GM23338 (cell line): ENCODE data around the gene USP36. TPM values are rescaled to one million over a fixed set of nuclear protein-coding genes. Genes with fewer than 3 reads are reported as not detected.

Experiments used
- ATAC-seq: fragments of 200-7000 bp; cut with Tn5 transposase; 3 replicates; pipeline ENCODE4 v1.9.1; 2020
- DNase-seq: peaks from one replicate; pipeline ENCODE4 v3.0.0-alpha.2; 2015; ENCODE audit warnings: low spot score
- H2AFZ ChIP-seq: fragments of 200-600 bp; sonication (generic); 2 replicates; pipeline ENCODE4 v1.8.0; 2016; ENCODE audit warnings: antibody characterized with exemption, mild to moderate bottlenecking, moderate library complexity
- H3F3A ChIP-seq: fragments of 200-600 bp; sonication (generic); replicated peaks from 2 replicates; pipeline ENCODE4 v1.8.0; 2017; ENCODE audit warnings: antibody characterized with exemption, mixed run types, low read depth
- H3K27ac ChIP-seq: fragments of 200-600 bp; sonication (generic); 2 replicates; pipeline ENCODE4 v1.6.1; 2016; ENCODE audit warnings: low read depth
- H3K27me3 ChIP-seq: fragments of 200-600 bp; sonication (generic); 2 replicates; pipeline ENCODE4 v1.8.0; 2016; ENCODE audit warnings: mild to moderate bottlenecking, mixed run types, moderate library complexity; ENCODE audit not compliant: insufficient read depth
- H3K36me3 ChIP-seq: fragments of 200-600 bp; sonication (generic); 2 replicates; pipeline ENCODE4 v1.8.0; 2016; ENCODE audit warnings: mild to moderate bottlenecking; ENCODE audit not compliant: insufficient read depth
- H3K4me1 ChIP-seq: fragments of 200-600 bp; sonication (generic); 2 replicates; pipeline ENCODE4 v1.8.0; 2016; ENCODE audit warnings: mild to moderate bottlenecking, moderate library complexity; ENCODE audit not compliant: insufficient read depth
- H3K4me2 ChIP-seq: fragments of 200-600 bp; sonication (generic); 2 replicates; pipeline ENCODE4 v1.7.1; 2017; ENCODE audit warnings: mixed run types
- H3K4me3 ChIP-seq: fragments of 200-600 bp; sonication (generic); 2 replicates; pipeline ENCODE4 v1.6.1; 2016; ENCODE audit warnings: mixed run types
- H3K79me2 ChIP-seq: fragments of 200-600 bp; sonication (generic); replicated peaks from 2 replicates; pipeline ENCODE4 v1.8.0; 2017; ENCODE audit warnings: mild to moderate bottlenecking; ENCODE audit not compliant: insufficient read depth
- H3K9me2 ChIP-seq: fragments of 200-600 bp; sonication (generic); 2 replicates; pipeline ENCODE4 v1.8.0; 2017; ENCODE audit not compliant: insufficient read depth
- H4K20me1 ChIP-seq: fragments of 200-600 bp; sonication (generic); replicated peaks from 2 replicates; pipeline ENCODE4 v1.8.0; 2017; ENCODE audit warnings: mild to moderate bottlenecking; ENCODE audit not compliant: insufficient read depth
- H3K27ac Mint-ChIP-seq: 2 replicates; pipeline ENCODE4 v1.8.0; 2020; ENCODE audit warnings: inconsistent platforms, mild to moderate bottlenecking, moderate library complexity, mixed read lengths
- H3K27me3 Mint-ChIP-seq: 3 replicates; pipeline ENCODE4 v1.8.0; 2022; ENCODE audit warnings: low read depth, mild to moderate bottlenecking, moderate library complexity, mixed read lengths, inconsistent platforms; ENCODE audit not compliant: insufficient read depth, poor library complexity
- H3K36me3 Mint-ChIP-seq: 3 replicates; pipeline ENCODE4 v1.8.0; 2021; ENCODE audit warnings: low read depth, mild to moderate bottlenecking, inconsistent platforms, moderate library complexity, mixed read lengths
- H3K4me1 Mint-ChIP-seq: 3 replicates; pipeline ENCODE4 v1.8.0; 2020; ENCODE audit warnings: mild to moderate bottlenecking, inconsistent platforms, mixed read lengths
- H3K4me3 Mint-ChIP-seq: 3 replicates; pipeline ENCODE4 v1.8.0; 2021; ENCODE audit warnings: moderate library complexity, mild to moderate bottlenecking, inconsistent platforms, mixed read lengths
- H3K9me3 Mint-ChIP-seq: 3 replicates; pipeline ENCODE4 v1.8.0; 2020; ENCODE audit warnings: moderate library complexity, mild to moderate bottlenecking, inconsistent platforms, mixed read lengths
- EZH2 ChIP-seq: fragments of 200-600 bp; sonication (generic); IDR thresholded peaks from one replicate; pipeline ENCODE4 v1.8.0; 2017; ENCODE audit warnings: antibody characterized with exemption, mild to moderate bottlenecking, low read depth; ENCODE audit not compliant: unreplicated experiment
- JUNB ChIP-seq: IDR thresholded peaks from one replicate; pipeline ENCODE4 v1.6.1; 2016; ENCODE audit warnings: antibody characterized with exemption; ENCODE audit not compliant: unreplicated experiment
- NANOG ChIP-seq: IDR thresholded peaks from 2 replicates; pipeline ENCODE4 v1.6.1; 2016; ENCODE audit warnings: antibody characterized with exemption, borderline replicate concordance
- POLR2AphosphoS5 ChIP-seq: IDR thresholded peaks from 2 replicates; pipeline ENCODE4 v1.6.1; 2016; ENCODE audit warnings: antibody characterized with exemption, low read depth
- STAT1 ChIP-seq: IDR thresholded peaks from one replicate; pipeline ENCODE4 v1.6.1; 2016; ENCODE audit warnings: antibody characterized with exemption; ENCODE audit not compliant: unreplicated experiment
- ZNF331 ChIP-seq: fragments of 250-450 bp; sonication (Bioruptor Pico); IDR thresholded peaks from 2 replicates; pipeline ENCODE4 v1.5.0; 2020; ENCODE audit warnings: low read depth, mild to moderate bottlenecking, moderate library complexity
- polyA plus RNA-seq: library from polyadenylated mRNA; unstranded; fragments of >200 nt; fragmentation: Nextera tagmentation; extraction: Ambion mirVana; gene quantifications from 2 replicates; pipeline ENCODE4 v1.2.1, GENCODE V29; 2016
- total RNA-seq: library from RNA; depleted of rRNA; stranded (reverse); fragments of >200 nt; shearing (Covaris generic); gene quantifications from 2 replicates; pipeline ENCODE4 v1.2.3, GENCODE V29; 2014
- TF ChIP-seq, protein P1 (sequence below): fragments of 250-450 bp; sonication (Bioruptor Pico); IDR thresholded peaks from 2 replicates; pipeline ENCODE4 v1.5.0; 2020; ENCODE audit warnings: mild to moderate bottlenecking, moderate library complexity
- TF ChIP-seq, protein P2 (sequence below), 2 experiments: fragments of 200-600 bp in 1 of 2; sonication (generic) in 1 of 2; conservative IDR thresholded peaks; 2 replicates each; pipeline versions ENCODE4 v1.5.1 to v1.6.1; 2016 to 2017; ENCODE audit warnings: antibody characterized with exemption in 2 of 2, low read depth in 2 of 2, mild to moderate bottlenecking in 2 of 2, moderate library complexity in 1 of 2

The USP36 gene
- total and polyA plus RNA-seq, 2 experiments from 2014 or later = 36.2 to 55.5 TPM

DNA sequence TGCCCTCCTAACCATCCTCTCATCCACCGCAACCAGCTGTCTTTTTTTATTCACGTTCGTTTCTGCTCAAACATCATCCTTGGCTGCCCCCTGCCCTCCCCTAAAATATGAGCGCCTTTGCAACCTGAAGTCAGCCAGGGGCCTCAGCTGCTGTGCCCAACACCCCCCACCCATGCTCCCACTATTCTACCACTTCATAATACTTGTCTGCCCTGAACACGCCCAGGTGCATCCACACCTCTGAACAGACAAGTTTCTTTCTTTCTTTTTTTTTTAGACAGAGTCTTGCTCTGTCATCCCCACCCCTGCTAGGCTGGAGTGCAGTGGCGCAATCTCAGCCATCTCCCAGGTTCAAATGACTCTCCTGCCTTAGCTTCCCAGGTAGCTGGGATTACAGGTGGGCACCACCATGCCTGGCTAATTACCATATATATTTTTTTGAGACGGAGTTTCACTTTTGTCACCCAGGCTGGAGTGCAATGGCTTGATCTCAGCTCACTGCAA is 35.5 kb upstream of the USP36 start:
- no peak overlapping the region for H3K27ac ChIP-seq

More for the DNA sequence above, 35.5 kb upstream of the USP36 start:
- ATAC-seq = no peak
- no peak overlapping the region for H3K27ac Mint-ChIP-seq
- Histone ChIP-seq H4K20me1 (no peaks in the 10 kb centered on the region; the same call in none of the 2 replicates), H3K36me3 (no peaks in the 10 kb centered on the region), H3K9me2 (no peaks in the 10 kb centered on the region), H3K79me2 (peaks cover 10% of the 10 kb centered on the region; the same call in 1 of the 2 replicates), H3K27me3 (no peaks in the 10 kb centered on the region), H2AFZ (no peak overlapping the region), H3F3A (no peaks in the 10 kb centered on the region), H3K4me3 (no peak overlapping the region), H3K4me1 (no peaks in the 10 kb centered on the region; the same call in 1 of the 2 replicates), H3K4me2 (no peak overlapping the region)
- H3K4me1 Mint-ChIP-seq = peaks cover 22% of the 10 kb centered on the region
- no peaks in the 10 kb centered on the region for H3K9me3 Mint-ChIP-seq
- no peak for DNase-seq
- peaks cover 18% of the 10 kb centered on the region for H3K27me3 Mint-ChIP-seq
- H3K36me3 Mint-ChIP-seq = no peaks in the 10 kb centered on the region; the same call in 1 of the 3 replicates
- TF ChIP-seq NANOG (no peak), POLR2AphosphoS5 (no peak), ZNF331 (CRISPR knock-in tag) (no peak), STAT1 (no peak), EZH2 (no peak), JUNB (no peak)
- TF ChIP-seq, protein P1, sequence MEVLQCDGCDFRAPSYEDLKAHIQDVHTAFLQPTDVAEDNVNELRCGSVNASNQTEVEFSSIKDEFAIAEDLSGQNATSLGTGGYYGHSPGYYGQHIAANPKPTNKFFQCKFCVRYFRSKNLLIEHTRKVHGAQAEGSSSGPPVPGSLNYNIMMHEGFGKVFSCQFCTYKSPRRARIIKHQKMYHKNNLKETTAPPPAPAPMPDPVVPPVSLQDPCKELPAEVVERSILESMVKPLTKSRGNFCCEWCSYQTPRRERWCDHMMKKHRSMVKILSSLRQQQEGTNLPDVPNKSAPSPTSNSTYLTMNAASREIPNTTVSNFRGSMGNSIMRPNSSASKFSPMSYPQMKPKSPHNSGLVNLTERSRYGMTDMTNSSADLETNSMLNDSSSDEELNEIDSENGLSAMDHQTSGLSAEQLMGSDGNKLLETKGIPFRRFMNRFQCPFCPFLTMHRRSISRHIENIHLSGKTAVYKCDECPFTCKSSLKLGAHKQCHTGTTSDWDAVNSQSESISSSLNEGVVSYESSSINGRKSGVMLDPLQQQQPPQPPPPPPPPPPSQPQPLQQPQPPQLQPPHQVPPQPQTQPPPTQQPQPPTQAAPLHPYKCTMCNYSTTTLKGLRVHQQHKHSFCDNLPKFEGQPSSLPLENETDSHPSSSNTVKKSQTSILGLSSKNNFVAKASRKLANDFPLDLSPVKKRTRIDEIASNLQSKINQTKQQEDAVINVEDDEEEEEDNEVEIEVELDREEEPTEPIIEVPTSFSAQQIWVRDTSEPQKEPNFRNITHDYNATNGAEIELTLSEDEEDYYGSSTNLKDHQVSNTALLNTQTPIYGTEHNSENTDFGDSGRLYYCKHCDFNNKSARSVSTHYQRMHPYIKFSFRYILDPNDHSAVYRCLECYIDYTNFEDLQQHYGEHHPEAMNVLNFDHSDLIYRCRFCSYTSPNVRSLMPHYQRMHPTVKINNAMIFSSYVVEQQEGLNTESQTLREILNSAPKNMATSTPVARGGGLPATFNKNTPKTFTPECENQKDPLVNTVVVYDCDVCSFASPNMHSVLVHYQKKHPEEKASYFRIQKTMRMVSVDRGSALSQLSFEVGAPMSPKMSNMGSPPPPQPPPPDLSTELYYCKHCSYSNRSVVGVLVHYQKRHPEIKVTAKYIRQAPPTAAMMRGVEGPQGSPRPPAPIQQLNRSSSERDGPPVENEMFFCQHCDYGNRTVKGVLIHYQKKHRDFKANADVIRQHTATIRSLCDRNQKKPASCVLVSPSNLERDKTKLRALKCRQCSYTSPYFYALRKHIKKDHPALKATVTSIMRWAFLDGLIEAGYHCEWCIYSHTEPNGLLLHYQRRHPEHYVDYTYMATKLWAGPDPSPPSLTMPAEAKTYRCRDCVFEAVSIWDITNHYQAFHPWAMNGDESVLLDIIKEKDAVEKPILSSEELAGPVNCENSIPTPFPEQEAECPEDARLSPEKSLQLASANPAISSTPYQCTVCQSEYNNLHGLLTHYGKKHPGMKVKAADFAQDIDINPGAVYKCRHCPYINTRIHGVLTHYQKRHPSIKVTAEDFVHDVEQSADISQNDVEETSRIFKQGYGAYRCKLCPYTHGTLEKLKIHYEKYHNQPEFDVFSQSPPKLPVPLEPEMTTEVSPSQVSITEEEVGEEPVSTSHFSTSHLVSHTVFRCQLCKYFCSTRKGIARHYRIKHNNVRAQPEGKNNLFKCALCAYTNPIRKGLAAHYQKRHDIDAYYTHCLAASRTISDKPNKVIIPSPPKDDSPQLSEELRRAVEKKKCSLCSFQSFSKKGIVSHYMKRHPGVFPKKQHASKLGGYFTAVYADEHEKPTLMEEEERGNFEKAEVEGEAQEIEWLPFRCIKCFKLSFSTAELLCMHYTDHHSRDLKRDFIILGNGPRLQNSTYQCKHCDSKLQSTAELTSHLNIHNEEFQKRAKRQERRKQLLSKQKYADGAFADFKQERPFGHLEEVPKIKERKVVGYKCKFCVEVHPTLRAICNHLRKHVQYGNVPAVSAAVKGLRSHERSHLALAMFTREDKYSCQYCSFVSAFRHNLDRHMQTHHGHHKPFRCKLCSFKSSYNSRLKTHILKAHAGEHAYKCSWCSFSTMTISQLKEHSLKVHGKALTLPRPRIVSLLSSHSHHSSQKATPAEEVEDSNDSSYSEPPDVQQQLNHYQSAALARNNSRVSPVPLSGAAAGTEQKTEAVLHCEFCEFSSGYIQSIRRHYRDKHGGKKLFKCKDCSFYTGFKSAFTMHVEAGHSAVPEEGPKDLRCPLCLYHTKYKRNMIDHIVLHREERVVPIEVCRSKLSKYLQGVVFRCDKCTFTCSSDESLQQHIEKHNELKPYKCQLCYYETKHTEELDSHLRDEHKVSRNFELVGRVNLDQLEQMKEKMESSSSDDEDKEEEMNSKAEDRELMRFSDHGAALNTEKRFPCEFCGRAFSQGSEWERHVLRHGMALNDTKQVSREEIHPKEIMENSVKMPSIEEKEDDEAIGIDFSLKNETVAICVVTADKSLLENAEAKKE (CRISPR knock-in tag) = no peak
- TF ChIP-seq, protein P2, sequence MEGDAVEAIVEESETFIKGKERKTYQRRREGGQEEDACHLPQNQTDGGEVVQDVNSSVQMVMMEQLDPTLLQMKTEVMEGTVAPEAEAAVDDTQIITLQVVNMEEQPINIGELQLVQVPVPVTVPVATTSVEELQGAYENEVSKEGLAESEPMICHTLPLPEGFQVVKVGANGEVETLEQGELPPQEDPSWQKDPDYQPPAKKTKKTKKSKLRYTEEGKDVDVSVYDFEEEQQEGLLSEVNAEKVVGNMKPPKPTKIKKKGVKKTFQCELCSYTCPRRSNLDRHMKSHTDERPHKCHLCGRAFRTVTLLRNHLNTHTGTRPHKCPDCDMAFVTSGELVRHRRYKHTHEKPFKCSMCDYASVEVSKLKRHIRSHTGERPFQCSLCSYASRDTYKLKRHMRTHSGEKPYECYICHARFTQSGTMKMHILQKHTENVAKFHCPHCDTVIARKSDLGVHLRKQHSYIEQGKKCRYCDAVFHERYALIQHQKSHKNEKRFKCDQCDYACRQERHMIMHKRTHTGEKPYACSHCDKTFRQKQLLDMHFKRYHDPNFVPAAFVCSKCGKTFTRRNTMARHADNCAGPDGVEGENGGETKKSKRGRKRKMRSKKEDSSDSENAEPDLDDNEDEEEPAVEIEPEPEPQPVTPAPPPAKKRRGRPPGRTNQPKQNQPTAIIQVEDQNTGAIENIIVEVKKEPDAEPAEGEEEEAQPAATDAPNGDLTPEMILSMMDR (conservative IDR thresholded peaks at IDR 0.05; ENCODE audit: low read depth in 2 of 2) = no peak
- H3K4me3 Mint-ChIP-seq = no peak overlapping the region
